Loucy (cell line): ENCODE results near the gene DNMBP.

ENCODE experiments used
- H2AFZ ChIP-seq: fragments of 200-600 bp; sonication (generic); 2 replicates; pipeline ENCODE4 v1.6.0; 2016; ENCODE audit warnings: antibody characterized with exemption, mild to moderate bottlenecking, low read length, moderate library complexity
- H3F3A ChIP-seq: fragments of 200-600 bp; 2 replicates; pipeline ENCODE4 v1.6.0; 2016; ENCODE audit warnings: antibody characterized with exemption, low read depth, mild to moderate bottlenecking
- H3K27me3 ChIP-seq: fragments of 200-600 bp; sonication (generic); 2 replicates; pipeline ENCODE4 v1.6.1; 2014; ENCODE audit warnings: low read length, mild to moderate bottlenecking; ENCODE audit not compliant: insufficient read depth, poor library complexity, severe bottlenecking
- H3K36me3 ChIP-seq: fragments of 200-600 bp; sonication (generic); 2 replicates; pipeline ENCODE4 v1.6.1; 2016; ENCODE audit warnings: low read length; ENCODE audit not compliant: insufficient read depth
- H3K4me1 ChIP-seq: fragments of 200-600 bp; sonication (generic); 2 replicates; pipeline ENCODE4 v1.5.1; 2014; ENCODE audit warnings: low read length, mild to moderate bottlenecking; ENCODE audit not compliant: insufficient read depth, poor library complexity, severe bottlenecking
- H3K4me2 ChIP-seq: fragments of 200-600 bp; sonication (generic); 2 replicates; pipeline ENCODE4 v1.6.0; 2014; ENCODE audit warnings: antibody characterized with exemption, low read length, low read depth, mild to moderate bottlenecking; ENCODE audit not compliant: poor library complexity, severe bottlenecking
- H3K4me3 ChIP-seq: fragments of 200-600 bp; sonication (generic); 2 replicates; pipeline ENCODE4 v1.5.1; 2014; ENCODE audit warnings: low read length, mild to moderate bottlenecking, mixed read lengths; ENCODE audit not compliant: poor library complexity, severe bottlenecking
- H3K79me2 ChIP-seq: fragments of 200-600 bp; sonication (generic); 2 replicates; pipeline ENCODE4 v1.6.1; 2014; ENCODE audit warnings: low read length; ENCODE audit not compliant: insufficient read depth
- H3K9ac ChIP-seq: fragments of 200-600 bp; sonication (generic); 2 replicates; pipeline ENCODE4 v1.6.0; 2014; ENCODE audit warnings: mild to moderate bottlenecking, low read depth, low read length, moderate library complexity; ENCODE audit not compliant: poor library complexity, severe bottlenecking
- H3K9me2 ChIP-seq: fragments of 200-600 bp; sonication (generic); replicated peaks from 2 replicates; pipeline ENCODE4 v1.6.1; 2016; ENCODE audit warnings: low read depth, low read length, mixed read lengths
- H3K9me3 ChIP-seq: fragments of 200-600 bp; sonication (generic); 2 replicates; pipeline ENCODE4 v1.6.1; 2014; ENCODE audit warnings: mild to moderate bottlenecking, antibody characterized with exemption, low read length, low read depth; ENCODE audit not compliant: insufficient read depth
- H4K20me1 ChIP-seq: fragments of 200-600 bp; sonication (generic); 2 replicates; pipeline ENCODE4 v1.6.0; 2014; ENCODE audit warnings: antibody characterized with exemption, low read length, mild to moderate bottlenecking; ENCODE audit not compliant: insufficient read depth, poor library complexity, severe bottlenecking
- CTCF ChIP-seq: fragments of 200-600 bp; sonication (generic); conservative IDR thresholded peaks from 2 replicates; pipeline ENCODE4 v1.5.1; 2014; ENCODE audit warnings: mild to moderate bottlenecking, antibody characterized with exemption, low read length
- EZH2phosphoT487 ChIP-seq: fragments of 200-600 bp; IDR thresholded peaks from 2 replicates; pipeline ENCODE4 v1.6.1; 2018; ENCODE audit warnings: antibody characterized with exemption, mild to moderate bottlenecking, moderate library complexity, borderline replicate concordance

The DNMBP gene

GRCh38 chr10:99924451-99925255 is 85.1 kb downstream of the DNMBP start:
- Histone ChIP-seq H3K4me3 (no peak overlapping the region), H3K4me1 (peaks cover 4% of the 10 kb centered on the region), H2AFZ (no peak overlapping the region), H3K9me3 (no peaks in the 10 kb centered on the region), H4K20me1 (no peaks in the 10 kb centered on the region), H3F3A (no peaks in the 10 kb centered on the region), H3K79me2 (no peaks in the 10 kb centered on the region), H3K27me3 (no peaks in the 10 kb centered on the region), H3K36me3 (no peaks in the 10 kb centered on the region), H3K4me2 (no peak overlapping the region), H3K9ac (no peak overlapping the region), H3K9me2 (no peaks in the 10 kb centered on the region)
- TF ChIP-seq EZH2phosphoT487: no peak
- no peak for TF ChIP-seq CTCF

GRCh38 chr10:99921948-99922347 is 87.8 kb downstream of the DNMBP start:
- H3K9me2 ChIP-seq: no peaks in the 10 kb centered on the region
- no peaks in the 10 kb centered on the region for H4K20me1 ChIP-seq
- H3K4me3 ChIP-seq: no peak overlapping the region
- H3K27me3 ChIP-seq: no peaks in the 10 kb centered on the region
- peaks cover 4% of the 10 kb centered on the region for H3K4me1 ChIP-seq
- no peak overlapping the region for H2AFZ ChIP-seq
- no peaks in the 10 kb centered on the region for H3K36me3 ChIP-seq
- H3K4me2 ChIP-seq: no peak overlapping the region
- no peak for TF ChIP-seq EZH2phosphoT487
- no peak overlapping the region for H3K9ac ChIP-seq
- no peaks in the 10 kb centered on the region for H3F3A ChIP-seq
- no peaks in the 10 kb centered on the region for H3K79me2 ChIP-seq
- no peaks in the 10 kb centered on the region for H3K9me3 ChIP-seq

- Histone ChIP-seq H3K9me2 (no peaks in the 10 kb centered on the region), H3F3A (no peaks in the 10 kb centered on the region), H4K20me1 (no peaks in the 10 kb centered on the region), H3K4me1 (peaks cover 4% of the 10 kb centered on the region), H3K79me2 (no peaks in the 10 kb centered on the region), H3K9ac (no peak overlapping the region), H3K27me3 (no peaks in the 10 kb centered on the region), H2AFZ (no peak overlapping the region), H3K4me3 (no peak overlapping the region), H3K9me3 (no peaks in the 10 kb centered on the region), H3K4me2 (no peak overlapping the region), H3K36me3 (no peaks in the 10 kb centered on the region)
- TF ChIP-seq EZH2phosphoT487 (no peak), CTCF (no peak)
These were observed 88.8 kb downstream of the DNMBP start for GRCh38 chr10:99920901-99921300.

- Histone ChIP-seq H3K79me2 (no peaks in the 10 kb centered on the region), H3K4me2 (no peak overlapping the region), H3K27me3 (no peaks in the 10 kb centered on the region)
These were observed 89.3 kb downstream of the DNMBP start for GRCh38 chr10:99920486-99920885.

More at GRCh38 chr10:99920486-99920885, 89.3 kb downstream of the DNMBP start:
- Histone ChIP-seq H3K36me3 (no peaks in the 10 kb centered on the region), H2AFZ (no peak overlapping the region), H3K9me2 (no peaks in the 10 kb centered on the region), H3K4me1 (peaks cover 4% of the 10 kb centered on the region), H4K20me1 (no peaks in the 10 kb centered on the region), H3K4me3 (no peak overlapping the region), H3K9me3 (no peaks in the 10 kb centered on the region), H3F3A (no peaks in the 10 kb centered on the region), H3K9ac (no peak overlapping the region)
- TF ChIP-seq CTCF: no peak
- no peak for TF ChIP-seq EZH2phosphoT487
